Esophagus muscularis mucosa (tissue), 4 donors: ENCODE measurements around the gene ARPC2. TPM values are rescaled to one million over a fixed set of nuclear protein-coding genes. Genes with fewer than 3 reads are reported as not detected.

Source experiments
- DNase-seq: peaks from one replicate; pipeline ENCODE4 v3.0.0-alpha.2; 2017; ENCODE audit errors: extremely low spot score
- H3K27ac ChIP-seq, 4 donors: fragments of 200-600 bp; sonication (generic); replicated peaks in 1 of 4; 1 replicate in 3 of 4; 2 replicates in 1 of 4; pipeline ENCODE4 v1.5.1; 2016 to 2019; ENCODE audit warnings: mild to moderate bottlenecking in 1 of 4
- H3K27me3 ChIP-seq, 4 donors: fragments of 200-600 bp; sonication (generic); one replicate each; pipeline versions ENCODE4 v1.5.1 to v1.6.0; 2016 to 2019
- H3K36me3 ChIP-seq, 4 donors: fragments of 200-600 bp; sonication (generic); one replicate each; pipeline ENCODE4 v1.5.1; 2016 to 2019
- H3K4me1 ChIP-seq, 4 donors: fragments of 200-600 bp; sonication (generic); one replicate each; pipeline ENCODE4 v1.5.1; 2016 to 2019
- H3K4me3 ChIP-seq, 4 donors: fragments of 200-600 bp; sonication (generic); 1 replicate in 2 of 4; 2 replicates in 2 of 4; pipeline ENCODE4 v1.5.1; 2016 to 2019; ENCODE audit warnings: mild to moderate bottlenecking in 4 of 4, moderate library complexity in 1 of 4
- H3K9me3 ChIP-seq, 4 donors: fragments of 200-600 bp; sonication (generic); 1 replicate in 3 of 4; 2 replicates in 1 of 4; pipeline ENCODE4 v1.5.1; 2016 to 2019
- CTCF ChIP-seq, 3 experiments: fragments of 200-600 bp in 2 of 3; fragments of 450-650 bp in 1 of 3; sonication (generic) in 2 of 3; IDR thresholded peaks; one replicate each; pipeline ENCODE4 v1.5.1; 2017 to 2019; ENCODE audit warnings: antibody characterized with exemption in 3 of 3, mild to moderate bottlenecking in 2 of 3, moderate library complexity in 1 of 3
- EP300 ChIP-seq: sonication (generic); formaldehyde crosslinking; IDR thresholded peaks from one replicate; pipeline ENCODE4 v1.6.1; 2017; ENCODE audit warnings: antibody characterized with exemption
- POLR2A ChIP-seq: fragments of 450-650 bp; IDR thresholded peaks from one replicate; pipeline ENCODE4 v1.6.1; 2017; ENCODE audit warnings: antibody characterized with exemption, moderate library complexity, mild to moderate bottlenecking, low read depth
- POLR2AphosphoS5 ChIP-seq, 2 donors: sonication (generic); formaldehyde crosslinking; IDR thresholded peaks; one replicate each; pipeline ENCODE4 v1.6.1; 2017; ENCODE audit warnings: antibody characterized with exemption in 2 of 2
- WGBS: methylation state at CpG from one replicate; pipeline ENCODE4 v1.1.5; 2018; 5-methylcytosine and 5-hydroxymethylcytosine counted together
- intact Hi-C: fragments of 100-400 bp; cut with DNase I; formaldehyde crosslinking; loops from one replicate; pipeline ENCODE4 v1.15.1; 2023
- total RNA-seq, 4 donors: library from RNA; depleted of rRNA; stranded (reverse); fragments of >200 nt; gene quantifications; one replicate each; pipeline versions ENCODE4 v1.1.0 to v1.2.1, GENCODE V29; 2016

Gene ARPC2
- total RNA-seq, 4 donors from 2014 or later: 257 to 300 (median 270) TPM

- H3K36me3 ChIP-seq: no peaks in the 10 kb centered on the region
- no peak for DNase-seq
- H3K27me3 ChIP-seq: no peaks in the 10 kb centered on the region
- peak overlapping the region; percentile 79 to 97 (median 88) for H3K4me3 ChIP-seq
- no peaks in the 10 kb centered on the region for H3K9me3 ChIP-seq
- intact Hi-C loops: loop anchor here (2.0 kb wide), 1 partner anchor 105 kb away; no protein-coding TSS in a partner anchor
- H3K27ac ChIP-seq: peak overlapping the region; percentile 93 to 100 (median 96)
- H3K4me1 ChIP-seq: peaks cover 58 to 73% (median 64%) of the 10 kb centered on the region in 4 donors
- 19% methylated on average over 11 of the region's 12 CpGs for WGBS
- TF ChIP-seq EP300: no peak
- TF ChIP-seq POLR2A: no peak
- TF ChIP-seq POLR2AphosphoS5 (IDR thresholded peaks at IDR 0.05): no peak
- TF ChIP-seq CTCF (IDR thresholded peaks at IDR 0.05): no peak
Observed at GRCh38 chr2:218291318-218292047, 74.5 kb downstream of the ARPC2 start.

DNA sequence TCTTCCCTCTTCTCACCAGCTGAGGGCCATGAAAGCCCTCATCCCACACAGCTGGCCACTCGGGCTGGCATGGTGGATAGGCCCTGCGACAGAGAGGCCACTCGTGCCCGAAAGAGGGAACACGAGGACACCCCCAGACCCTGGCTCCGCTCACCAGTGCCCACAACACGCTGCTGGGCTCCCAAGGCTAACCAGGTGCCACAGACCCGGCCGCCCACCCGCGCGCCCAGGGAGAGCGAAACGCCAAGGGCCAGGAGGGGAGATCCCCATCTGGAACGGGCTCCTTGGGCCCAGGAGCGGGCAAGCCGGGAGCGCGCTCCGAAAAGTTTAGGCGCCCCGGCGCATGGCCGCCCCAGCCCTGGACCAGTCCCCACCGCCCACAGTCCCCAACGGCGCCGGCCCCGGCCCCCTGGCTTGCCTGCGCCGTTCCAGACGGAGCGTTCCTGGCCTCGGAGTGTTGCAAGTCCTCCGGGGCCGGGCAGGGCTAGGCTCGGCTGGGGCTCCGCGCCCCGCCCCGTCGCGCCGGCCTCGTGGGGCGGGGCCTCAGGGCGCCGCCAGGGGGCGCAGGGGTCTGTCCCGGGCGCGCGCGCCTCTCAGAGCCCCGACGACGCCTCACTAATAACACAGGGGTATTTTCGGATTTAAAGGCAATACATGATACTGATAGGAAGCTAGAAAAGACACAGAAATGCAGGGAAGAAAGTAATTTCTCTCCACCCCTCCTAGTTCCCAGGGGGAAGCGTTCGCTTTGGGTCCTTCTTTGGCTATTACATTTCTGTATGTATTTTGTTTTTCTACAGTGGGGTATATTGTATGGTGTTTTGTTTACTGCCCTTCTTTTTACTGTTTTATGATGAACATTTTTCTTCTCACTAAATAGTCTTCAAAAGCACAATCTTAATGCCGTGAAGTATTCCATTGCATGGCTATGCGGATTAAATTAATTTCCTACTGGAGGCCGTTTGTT lies 75.3 kb downstream of the ARPC2 start, which contains the start of gene TMBIM1:
TMBIM1 (minus strand) TSS at position 456 of the 967 bp plus-strand sequence. CDS start 10,362 bp downstream, outside the sequence.
- DNase-seq: peak; percentile 95
- Histone ChIP-seq H3K36me3 (no peaks in the 10 kb centered on the region), H3K4me3 (peak within 1 kb of the TSS; percentile 79 to 97 (median 88)), H3K4me1 (peaks cover 54 to 65% (median 56%) of the 10 kb centered on the region in 4 donors), H3K9me3 (no peaks in the 10 kb centered on the region), H3K27me3 (no peaks in the 10 kb centered on the region), H3K27ac (peak within 1 kb of the TSS; percentile 93 to 100 (median 96))
- 26% methylated on average over 9 of the region's 63 CpGs for WGBS
- TF ChIP-seq POLR2AphosphoS5 (IDR thresholded peaks at IDR 0.05) (peak; percentile 84 to 94), CTCF (IDR thresholded peaks at IDR 0.05) (peak; percentile 95 to 98 (median 95)), POLR2A (peak; percentile 80), EP300 (no peak)
- intact Hi-C loops: no loop called here

- intact Hi-C loops: no loop called here
- no peak for DNase-seq
- Histone ChIP-seq H3K27ac (no peak overlapping the region), H3K4me1 (peaks cover 38 to 49% (median 41%) of the 10 kb centered on the region in 4 donors), H3K27me3 (no peaks in the 10 kb centered on the region), H3K4me3 (no peak overlapping the region), H3K9me3 (no peaks in the 10 kb centered on the region), H3K36me3 (no peaks in the 10 kb centered on the region)
- TF ChIP-seq POLR2AphosphoS5 (IDR thresholded peaks at IDR 0.05) (no peak), EP300 (no peak), POLR2A (no peak), CTCF (IDR thresholded peaks at IDR 0.05) (no peak)
- 67% methylated on average over 5 of the region's 5 CpGs for WGBS
Observed at GRCh38 chr2:218293715-218294429, 76.9 kb downstream of the ARPC2 start.

- no peaks in the 10 kb centered on the region for H3K9me3 ChIP-seq
- H3K36me3 ChIP-seq: no peaks in the 10 kb centered on the region
- H3K27ac ChIP-seq: no peak overlapping the region
- no peak overlapping the region for H3K4me3 ChIP-seq
- intact Hi-C loops: no loop called here
- DNase-seq: no peak
- 98% methylated on average over 4 of the region's 5 CpGs for WGBS
- H3K27me3 ChIP-seq: no peaks in the 10 kb centered on the region
- H3K4me1 ChIP-seq: peaks cover 32 to 43% (median 35%) of the 10 kb centered on the region in 4 donors
- no peak for TF ChIP-seq CTCF (IDR thresholded peaks at IDR 0.05)
- TF ChIP-seq EP300: no peak
- TF ChIP-seq POLR2AphosphoS5 (IDR thresholded peaks at IDR 0.05): no peak
- TF ChIP-seq POLR2A: no peak
Observed at GRCh38 chr2:218294430-218295022, 77.5 kb downstream of the ARPC2 start.
